Esophagus mucosa (tissue), 1 donor: ENCODE measurements around the gene NECAP2. TPM values are rescaled to one million over a fixed set of nuclear protein-coding genes. Genes with fewer than 3 reads are reported as not detected.
"Not testable (repeated sequence)": the region's sequence is repeated elsewhere in the genome, so short reads cannot be mapped to it uniquely, and the experiment has no call there.

Experiments
- ATAC-seq: fragments of 200-7000 bp; cut with Tn5 transposase; one replicate; pipeline ENCODE4 v1.9.1; 2020
- total RNA-seq: library from RNA; stranded (reverse); gene quantifications from one replicate; pipeline ENCODE4 v1.2.4, GENCODE V29; 2023
- donor health status: DM: yes; HTN: yes; CAD: no.

Gene NECAP2
- total RNA-seq, 1 donor from 2014 or later = 38.1 TPM

DNA sequence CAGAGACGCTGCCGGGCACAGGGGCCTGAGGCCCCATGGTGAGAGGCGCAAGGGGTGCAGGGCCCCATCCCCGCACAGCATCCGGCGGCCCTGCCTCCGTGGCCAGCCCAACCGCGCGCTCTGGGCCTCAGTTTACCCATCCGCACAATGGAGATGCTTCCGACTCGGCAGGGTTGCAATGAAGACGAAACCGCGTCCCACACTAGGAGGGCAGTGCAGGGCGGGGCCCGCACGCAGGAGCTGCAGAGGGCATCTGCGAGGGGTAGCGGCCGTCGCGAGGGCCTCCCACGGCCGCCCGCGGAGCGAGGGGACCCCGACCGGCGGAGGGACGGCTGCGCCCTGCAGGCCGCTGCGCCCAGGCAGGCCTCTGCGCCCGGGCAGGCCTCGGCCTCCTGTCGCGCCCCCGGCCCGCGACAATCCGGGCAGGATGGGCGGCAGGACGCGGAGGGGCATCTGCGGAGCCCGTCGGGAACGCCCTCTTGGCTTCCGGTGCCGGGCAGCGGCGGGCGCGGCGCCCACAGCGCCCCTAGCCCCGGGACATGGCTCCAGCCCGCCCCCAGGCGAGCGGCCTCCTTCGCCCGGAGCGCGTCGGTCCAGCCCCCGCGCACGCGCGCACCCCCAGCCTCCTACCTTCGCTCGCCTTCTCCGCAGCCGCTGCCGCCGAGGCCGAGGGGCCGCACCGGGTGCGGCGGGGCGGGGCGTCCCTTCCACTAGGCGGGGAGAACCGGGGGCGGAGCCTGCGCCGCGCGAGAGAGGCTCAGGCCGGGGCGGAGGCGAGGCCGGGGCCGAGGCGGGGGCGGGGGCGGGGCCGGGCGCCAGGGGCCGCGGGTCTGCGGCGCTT is 58.3 kb downstream of the NECAP2 start:
- peak; percentile 85 for ATAC-seq

DNA sequence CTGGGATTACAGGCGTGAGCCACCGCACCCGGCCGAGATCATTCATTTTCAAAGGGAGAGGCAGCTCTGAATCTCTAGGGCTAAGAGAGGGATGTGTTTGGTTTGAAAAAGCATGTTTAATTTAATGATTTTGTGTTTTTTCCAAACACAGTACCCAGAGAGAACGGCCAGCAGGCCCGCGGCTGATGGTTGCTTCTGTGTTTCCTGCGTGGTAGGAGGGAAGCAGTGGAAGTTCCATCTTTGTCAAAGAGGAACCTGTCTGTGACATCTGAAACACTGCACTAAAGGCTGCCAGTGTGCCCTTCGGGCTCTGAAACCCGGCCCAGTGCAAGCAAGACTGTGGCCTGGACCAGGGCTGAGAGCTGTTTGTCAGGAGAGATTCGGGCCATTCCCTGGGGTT is 59.9 kb downstream of the NECAP2 start:
- ATAC-seq = not testable (repeated sequence)

DNA sequence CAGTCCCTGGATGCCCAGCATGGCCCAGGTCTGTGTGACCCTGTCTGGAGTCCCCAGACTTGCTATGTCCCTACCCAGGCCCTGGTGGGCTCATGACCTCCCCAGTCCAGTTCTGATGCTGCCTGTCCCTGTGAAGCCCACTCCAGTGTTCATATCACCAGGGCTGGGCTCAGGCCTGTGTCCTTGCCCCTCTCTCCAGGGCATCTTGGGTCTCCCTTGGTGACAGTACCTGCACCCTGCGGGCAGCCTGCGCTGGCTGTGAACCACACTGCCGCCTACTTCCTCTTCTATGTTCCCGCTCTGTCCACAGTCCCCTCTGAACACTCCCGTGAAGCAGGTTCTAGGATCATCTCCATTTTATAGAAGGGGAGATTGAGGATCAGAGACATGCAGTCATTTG is 60.5 kb downstream of the NECAP2 start:
- ATAC-seq = peak; percentile 26

DNA sequence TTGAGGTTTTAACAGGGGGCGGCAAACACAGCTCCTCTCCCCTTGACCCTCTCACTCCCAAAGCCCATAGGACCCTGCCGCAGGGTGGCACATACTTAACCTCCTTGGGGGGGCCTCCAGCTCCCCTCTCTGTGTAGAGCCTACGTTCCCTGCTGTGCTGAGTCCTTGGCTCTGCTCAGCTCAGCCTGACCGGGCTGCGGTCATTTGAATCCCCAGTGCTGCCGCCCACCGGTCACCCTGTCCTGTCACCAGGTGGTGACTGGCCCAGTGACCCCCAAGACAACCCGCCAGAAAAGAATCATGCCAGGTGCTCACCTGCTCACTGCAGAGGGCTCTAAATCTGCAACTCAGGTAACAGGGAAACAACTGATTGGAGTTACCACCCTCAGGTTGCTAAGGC is 60.9 kb downstream of the NECAP2 start:
- ATAC-seq = not testable (repeated sequence)

DNA sequence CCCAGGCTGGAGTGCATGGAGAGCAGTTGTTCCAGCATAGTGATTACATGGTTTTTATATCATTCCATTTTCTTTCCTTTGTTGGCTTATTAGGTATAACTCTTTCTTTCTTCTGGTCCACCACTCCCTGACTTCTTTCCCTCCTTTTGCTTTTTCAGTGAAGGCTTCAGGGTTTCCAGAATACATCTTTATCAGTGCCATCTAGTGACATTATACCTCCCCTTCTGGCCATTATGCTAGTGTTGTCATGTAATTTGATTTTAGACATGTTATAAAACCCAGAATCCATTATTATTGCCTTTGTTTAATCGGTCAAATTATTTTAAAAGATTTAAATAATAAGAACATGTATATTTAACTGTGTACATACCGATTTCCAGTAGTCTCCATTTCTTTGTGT is 63.0 kb downstream of the NECAP2 start:
- ATAC-seq = no peak

DNA sequence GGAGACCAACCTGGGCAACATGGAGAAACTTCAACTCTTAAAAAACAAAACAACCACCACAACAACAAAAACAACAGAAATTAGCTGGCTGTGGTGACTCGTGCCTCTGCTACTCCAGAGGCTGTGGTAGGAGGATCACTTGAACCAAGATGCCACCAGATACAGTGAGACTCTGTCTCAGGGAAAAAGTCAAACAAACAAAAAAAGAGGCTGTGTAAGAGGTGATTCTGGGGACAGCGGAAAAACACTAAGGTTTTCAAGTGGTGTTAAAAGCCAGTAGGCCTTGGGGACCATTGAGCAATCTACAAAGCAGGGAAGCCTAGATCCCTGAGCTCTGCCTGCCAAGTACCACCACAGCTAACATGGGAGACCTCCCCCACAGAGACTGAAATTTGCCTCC is 65.3 kb downstream of the NECAP2 start:
- not testable (repeated sequence) for ATAC-seq

DNA sequence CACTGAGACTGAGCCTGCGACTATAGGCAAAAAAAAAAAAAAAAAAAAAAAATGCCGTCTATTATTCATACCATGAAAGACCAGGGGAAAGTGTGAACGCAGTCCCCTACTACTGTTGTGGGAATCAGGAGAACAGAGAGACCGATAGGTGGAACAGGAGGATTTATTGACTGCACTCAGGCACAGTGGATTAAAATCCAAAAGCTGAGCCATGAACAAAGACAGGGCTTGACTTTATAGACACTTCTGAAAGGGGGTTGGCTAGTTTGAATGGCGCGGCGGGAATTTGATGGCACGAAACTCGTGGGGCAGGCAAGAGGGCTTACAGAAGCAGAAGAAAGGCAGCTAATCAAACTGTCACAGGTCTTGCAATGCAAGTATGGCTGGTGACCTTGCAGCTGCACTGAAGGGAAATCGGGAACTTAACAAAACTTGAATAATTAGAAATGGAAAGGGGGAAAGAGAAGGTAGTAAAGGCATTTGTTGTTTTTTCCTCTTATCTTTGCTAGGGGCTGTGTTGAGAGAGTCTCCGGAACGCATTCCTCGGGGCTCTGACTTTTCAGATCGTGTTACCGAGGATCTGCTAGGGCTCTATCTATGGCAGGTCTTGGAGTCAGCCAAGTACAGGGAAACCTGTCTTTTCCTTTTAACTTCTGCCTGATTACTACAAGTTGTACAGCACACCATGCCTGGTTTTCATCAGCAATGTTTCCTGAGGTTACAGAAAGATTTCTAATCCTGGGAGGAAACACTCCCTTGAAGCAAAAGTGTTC is 66.0 kb downstream of the NECAP2 start:
- not testable (repeated sequence) for ATAC-seq

DNA sequence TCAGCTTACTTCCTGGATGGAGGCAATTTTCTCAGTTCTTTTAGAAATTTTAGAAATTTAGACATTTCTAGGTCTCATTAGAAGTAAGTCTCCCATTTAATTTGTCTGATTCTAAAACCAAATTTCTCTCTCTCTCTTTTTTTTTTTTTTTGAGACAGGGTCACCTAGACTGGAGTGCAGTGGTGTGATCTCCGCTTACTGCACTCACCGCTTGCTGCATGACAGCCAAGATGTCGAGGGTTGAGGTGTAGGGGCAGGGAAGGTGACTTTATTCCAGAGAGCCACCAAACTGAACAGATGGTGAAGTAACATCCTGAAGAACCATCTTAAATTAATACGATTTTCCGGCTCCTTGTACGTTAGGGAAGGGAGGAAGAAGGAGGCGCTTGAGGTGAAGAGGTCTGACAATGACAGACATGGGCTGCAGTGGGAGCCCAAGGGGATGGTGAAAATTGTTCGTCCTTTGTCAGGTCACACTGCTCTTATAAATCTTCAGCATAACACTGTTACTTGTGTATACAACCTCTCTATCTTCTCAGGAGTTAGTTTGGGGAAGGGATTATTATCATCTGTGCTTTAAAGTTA is 68.4 kb downstream of the NECAP2 start:
- ATAC-seq = peak; percentile 40

Other genes with a start within 250 kb of the NECAP2 start
- 21.9 TPM for gene ARHGEF19, start 228.1 kb upstream of the NECAP2 start, total RNA-seq
- 11.4 TPM for gene CPLANE2, start 203.5 kb upstream of the NECAP2 start, total RNA-seq
- 11.9 TPM for gene FBXO42, start 88.2 kb upstream of the NECAP2 start, total RNA-seq
- 89.9 TPM for gene SZRD1, start 73.5 kb upstream of the NECAP2 start, total RNA-seq
- not detected for gene SPATA21, start 3.3 kb upstream of the NECAP2 start, total RNA-seq
- 6,387 TPM for gene RNU1-1, start 73.6 kb downstream of the NECAP2 start, total RNA-seq
- 24.7 TPM for gene NBPF1, start 172.8 kb downstream of the NECAP2 start, total RNA-seq
- gene RNU1-3, start 226.2 kb downstream of the NECAP2 start, total RNA-seq = 6,387 TPM